ENCODE measurements around the gene C3AR1. TPM values are rescaled to one million over a fixed set of nuclear protein-coding genes. Genes with fewer than 3 reads are reported as not detected.
A peak's percentile ranks its signal among the peaks of the same experiment; 100 is the strongest.

Gene C3AR1
- total RNA-seq, 1 donor from 2014 or later: not detected

DNA sequence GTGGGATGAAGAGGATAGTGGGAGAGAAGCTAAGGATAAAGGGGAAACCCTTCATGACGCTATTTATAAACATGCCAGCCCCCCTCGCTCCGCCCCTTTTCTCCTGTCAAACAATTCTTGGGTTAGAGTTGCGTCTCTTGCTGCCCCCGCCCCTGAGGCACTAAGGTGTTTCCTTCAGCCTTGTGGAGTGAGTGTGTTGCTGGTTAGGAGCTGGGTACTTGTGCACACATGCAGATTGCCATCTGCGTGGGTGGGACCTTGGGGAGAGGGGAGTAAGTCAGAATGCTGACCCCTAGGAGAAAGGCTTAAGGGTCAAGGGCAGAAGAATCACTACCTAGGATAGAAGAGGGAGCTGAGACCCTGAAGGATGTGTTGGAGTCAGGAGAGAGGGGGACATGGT is 28.2 kb downstream of the C3AR1 start:
- H3K27me3 Mint-ChIP-seq (ENCODE audit: low read depth): no peaks in the 10 kb centered on the region
- H3K4me1 Mint-ChIP-seq: peaks cover 54% of the 10 kb centered on the region
- H3K9me3 Mint-ChIP-seq: no peaks in the 10 kb centered on the region
- TF ChIP-seq CTCF (conservative IDR thresholded peaks at IDR 0.05): no peak
- DNase-seq (ENCODE audit: low read depth, low spot score): no peak
- H3K4me3 Mint-ChIP-seq: no peak overlapping the region
- no peak overlapping the region for H3K27ac Mint-ChIP-seq (ENCODE audit: unreplicated experiment)
- peaks cover 3% of the 10 kb centered on the region for H3K36me3 Mint-ChIP-seq (ENCODE audit: low read depth)

GRCh38 chr12:8037046-8037663 is 29.0 kb downstream of the C3AR1 start:
- Mint-ChIP-seq H3K9me3 (no peaks in the 10 kb centered on the region), H3K4me1 (peaks cover 55% of the 10 kb centered on the region), H3K27ac (ENCODE audit: unreplicated experiment) (no peak overlapping the region), H3K36me3 (ENCODE audit: low read depth) (no peaks in the 10 kb centered on the region), H3K27me3 (ENCODE audit: low read depth) (no peaks in the 10 kb centered on the region), H3K4me3 (peak overlapping the region; percentile 35)
- TF ChIP-seq CTCF (conservative IDR thresholded peaks at IDR 0.05): no peak
- no peak for DNase-seq (ENCODE audit: low read depth, low spot score)

- peak overlapping the region; percentile 94 for H3K4me3 Mint-ChIP-seq
- H3K9me3 Mint-ChIP-seq: no peaks in the 10 kb centered on the region
- no peaks in the 10 kb centered on the region for H3K36me3 Mint-ChIP-seq (ENCODE audit: low read depth)
- H3K27me3 Mint-ChIP-seq (ENCODE audit: low read depth): no peaks in the 10 kb centered on the region
- TF ChIP-seq CTCF (conservative IDR thresholded peaks at IDR 0.05): no peak
- DNase-seq (ENCODE audit: low read depth, low spot score): no peak
- peaks cover 59% of the 10 kb centered on the region for H3K4me1 Mint-ChIP-seq
- no peak overlapping the region for H3K27ac Mint-ChIP-seq (ENCODE audit: unreplicated experiment)
Observed at GRCh38 chr12:8036346-8036745, 29.8 kb downstream of the C3AR1 start.

DNA sequence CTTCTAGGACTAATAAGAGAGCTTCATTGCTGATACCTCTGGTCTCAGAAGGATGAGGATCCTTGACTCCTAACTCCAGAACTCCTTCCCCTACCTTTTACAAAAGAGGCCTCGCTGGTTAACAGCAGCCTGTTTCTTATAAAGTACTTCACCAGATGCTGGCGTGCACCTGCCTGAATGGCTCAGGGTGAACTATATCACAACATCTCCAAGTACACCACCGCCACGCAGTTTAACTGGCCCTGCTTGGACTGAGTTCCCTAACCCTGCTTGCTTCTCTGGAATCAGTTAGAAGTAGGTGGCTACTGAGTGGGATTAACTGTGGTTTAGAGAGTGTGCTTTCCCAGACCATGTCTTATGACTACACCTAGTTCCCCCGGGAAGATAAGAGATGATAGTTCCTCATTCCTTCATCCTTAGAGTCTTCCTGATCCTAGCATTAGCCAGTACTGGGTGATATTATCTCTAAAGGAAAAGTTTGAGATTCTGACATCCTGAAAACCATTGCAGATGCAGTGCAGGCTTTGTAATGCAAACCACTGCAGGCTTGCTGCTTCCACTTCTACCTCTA is 30.6 kb downstream of the C3AR1 start:
- no peak overlapping the region for H3K27ac Mint-ChIP-seq (ENCODE audit: unreplicated experiment)
- H3K9me3 Mint-ChIP-seq: no peaks in the 10 kb centered on the region
- no peak for DNase-seq (ENCODE audit: low read depth, low spot score)
- H3K4me3 Mint-ChIP-seq: peak overlapping the region; percentile 94
- no peaks in the 10 kb centered on the region for H3K36me3 Mint-ChIP-seq (ENCODE audit: low read depth)
- H3K4me1 Mint-ChIP-seq: peaks cover 59% of the 10 kb centered on the region
- TF ChIP-seq CTCF (conservative IDR thresholded peaks at IDR 0.05): no peak
- H3K27me3 Mint-ChIP-seq (ENCODE audit: low read depth): no peaks in the 10 kb centered on the region

GRCh38 chr12:8034802-8035201 is 31.4 kb downstream of the C3AR1 start:
- Mint-ChIP-seq H3K36me3 (ENCODE audit: low read depth) (no peaks in the 10 kb centered on the region), H3K4me3 (peak overlapping the region; percentile 94), H3K9me3 (no peaks in the 10 kb centered on the region), H3K27ac (ENCODE audit: unreplicated experiment) (no peak overlapping the region), H3K27me3 (ENCODE audit: low read depth) (no peaks in the 10 kb centered on the region), H3K4me1 (peaks cover 59% of the 10 kb centered on the region)
- DNase-seq (ENCODE audit: low read depth, low spot score): no peak
- no peak for TF ChIP-seq CTCF (conservative IDR thresholded peaks at IDR 0.05)

All from neural crest cell (in vitro differentiated cells).